Neural cell (in vitro differentiated cells): ENCODE measurements around the gene SPINT1. TPM values are rescaled to one million over a fixed set of nuclear protein-coding genes. Genes with fewer than 3 reads are reported as not detected.
A peak's percentile ranks its signal among the peaks of the same experiment; 100 is the strongest.

Source experiments
- H2AFZ ChIP-seq: fragments of 200-600, 300-800 bp; sonication (generic), shearing (Covaris generic); 2 replicates; pipeline ENCODE4 v1.6.0; 2014; ENCODE audit warnings: low read depth, mild to moderate bottlenecking, antibody characterized with exemption, low read length, moderate library complexity
- H3F3A ChIP-seq: fragments of 200-600 bp; shearing (Covaris generic); 2 replicates; pipeline ENCODE4 v1.6.1; 2016; ENCODE audit warnings: mild to moderate bottlenecking, moderate library complexity, mixed read lengths, antibody characterized with exemption, low read length; ENCODE audit not compliant: insufficient read depth, poor library complexity, severe bottlenecking
- H3K27ac ChIP-seq: fragments of 200-600, 300-800 bp; sonication (generic), shearing (Covaris generic); 2 replicates; pipeline ENCODE4 v1.5.1; 2014; ENCODE audit warnings: mild to moderate bottlenecking, low read length, moderate library complexity
- H3K27me3 ChIP-seq: fragments of 300-800, 200-600 bp; sonication (generic), shearing (Covaris generic); 2 replicates; pipeline ENCODE4 v1.6.0; 2014; ENCODE audit warnings: mild to moderate bottlenecking, low read depth, low read length, moderate library complexity; ENCODE audit not compliant: insufficient read depth
- H3K36me3 ChIP-seq: fragments of 300-800, 200-600 bp; sonication (generic), shearing (Covaris generic); 2 replicates; pipeline ENCODE4 v1.5.1; 2014; ENCODE audit warnings: mild to moderate bottlenecking, antibody characterized with exemption, low read length, moderate library complexity; ENCODE audit not compliant: insufficient read depth
- H3K4me2 ChIP-seq: fragments of 300-800, 200-600 bp; sonication (generic), shearing (Covaris generic); 2 replicates; pipeline ENCODE4 v1.6.0; 2014; ENCODE audit warnings: mild to moderate bottlenecking, low read length
- H3K4me3 ChIP-seq: fragments of 300-800, 200-600 bp; sonication (generic), shearing (Covaris generic); 2 replicates; pipeline ENCODE4 v1.5.1; 2014; ENCODE audit warnings: mild to moderate bottlenecking, low read length, moderate library complexity
- H3K79me2 ChIP-seq: fragments of 200-600 bp; shearing (Covaris generic); replicated peaks from 2 replicates; pipeline ENCODE4 v1.6.0; 2014; ENCODE audit warnings: mild to moderate bottlenecking, low read length, moderate library complexity; ENCODE audit not compliant: insufficient read depth
- H3K9ac ChIP-seq: fragments of 300-800, 200-600 bp; sonication (generic), shearing (Covaris generic); 2 replicates; pipeline ENCODE4 v1.6.1; 2016; ENCODE audit warnings: mild to moderate bottlenecking, low read length, mixed read lengths
- H3K9me2 ChIP-seq: fragments of 200-600 bp; shearing (Covaris generic); 2 replicates; pipeline ENCODE4 v1.6.1; 2016; ENCODE audit warnings: mild to moderate bottlenecking, low read length, mixed read lengths; ENCODE audit not compliant: insufficient read depth
- H3K9me3 ChIP-seq: fragments of 200-600, 300-800 bp; sonication (generic), shearing (Covaris generic); 2 replicates; pipeline ENCODE4 v1.6.1; 2016; ENCODE audit warnings: mild to moderate bottlenecking, mixed run types, low read length, moderate library complexity, mixed read lengths
- H4K20me1 ChIP-seq: fragments of 200-600 bp; shearing (Covaris generic); 2 replicates; pipeline ENCODE4 v1.6.1; 2016; ENCODE audit warnings: mild to moderate bottlenecking, mixed run types; ENCODE audit not compliant: insufficient read depth
- EP300 ChIP-seq: fragments of 450-650 bp; conservative IDR thresholded peaks from 2 replicates; pipeline ENCODE4 v1.6.1; 2014; ENCODE audit warnings: antibody characterized with exemption, mild to moderate bottlenecking, moderate library complexity; ENCODE audit not compliant: poor library complexity, severe bottlenecking
- EZH2 ChIP-seq: fragments of 200-600, 300-800 bp; shearing (Covaris generic), sonication (generic); IDR thresholded peaks from 2 replicates; pipeline ENCODE4 v1.6.1; 2014; ENCODE audit warnings: antibody characterized with exemption, low read length, borderline replicate concordance, mild to moderate bottlenecking; ENCODE audit not compliant: insufficient read depth, poor library complexity, severe bottlenecking
- MXI1 ChIP-seq: fragments of 450-650 bp; conservative IDR thresholded peaks from 2 replicates; pipeline ENCODE4 v1.6.1; 2014; ENCODE audit warnings: antibody characterized with exemption, mild to moderate bottlenecking; ENCODE audit not compliant: poor library complexity, severe bottlenecking
- POLR2AphosphoS5 ChIP-seq: IDR thresholded peaks from 2 replicates; pipeline ENCODE4 v1.6.1; 2012
- RAD21 ChIP-seq: fragments of 450-650 bp; conservative IDR thresholded peaks from 2 replicates; pipeline ENCODE4 v1.6.1; 2014; ENCODE audit warnings: antibody characterized with exemption, mild to moderate bottlenecking, moderate library complexity
- REST ChIP-seq: IDR thresholded peaks from 2 replicates; pipeline ENCODE4 v1.6.1; 2012; ENCODE audit warnings: borderline replicate concordance
- SMC3 ChIP-seq: fragments of 450-650 bp; conservative IDR thresholded peaks from 2 replicates; pipeline ENCODE4 v1.6.1; 2014; ENCODE audit warnings: antibody characterized with exemption, mild to moderate bottlenecking, moderate library complexity; ENCODE audit not compliant: poor library complexity
- TAF1 ChIP-seq: IDR thresholded peaks from 2 replicates; pipeline ENCODE4 v1.6.1; 2012; ENCODE audit warnings: low read depth
- polyA plus RNA-seq: library from polyadenylated mRNA; depleted of rRNA; stranded (reverse); fragments of >200 nt; gene quantifications from 2 replicates; pipeline ENCODE4 v1.2.3, GENCODE V29; 2014
- TF ChIP-seq, protein P1 (sequence below): fragments of 450-650 bp; IDR thresholded peaks from 2 replicates; pipeline ENCODE4 v1.5.1; 2014; ENCODE audit warnings: antibody characterized with exemption, mild to moderate bottlenecking, moderate library complexity; ENCODE audit not compliant: poor library complexity, severe bottlenecking

Gene SPINT1
- polyA plus RNA-seq, 1 donor from 2014 or later = 0.68 TPM

DNA sequence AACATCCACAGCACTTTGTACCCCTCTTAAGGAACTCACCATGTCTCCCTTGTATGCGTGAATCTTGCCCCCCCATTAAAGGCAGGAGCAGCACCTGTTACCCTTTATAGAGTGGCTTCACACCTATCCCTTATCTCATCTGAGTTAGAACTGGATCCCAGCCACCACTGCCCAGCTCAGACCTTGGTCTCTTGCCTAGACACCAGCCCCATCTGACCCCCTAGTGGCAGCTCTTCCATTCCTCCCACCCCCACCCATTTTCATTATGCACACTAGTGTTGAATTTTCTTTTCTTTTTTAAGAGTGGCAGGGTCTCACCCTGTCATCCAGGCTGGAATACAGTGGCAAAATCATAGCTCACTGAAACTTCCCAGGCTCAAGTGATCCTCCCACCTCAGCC is 40.2 kb upstream of the SPINT1 start (continued):
- TF ChIP-seq SMC3 = no peak
- TF ChIP-seq POLR2AphosphoS5 = no peak
- no peak for TF ChIP-seq EP300

DNA sequence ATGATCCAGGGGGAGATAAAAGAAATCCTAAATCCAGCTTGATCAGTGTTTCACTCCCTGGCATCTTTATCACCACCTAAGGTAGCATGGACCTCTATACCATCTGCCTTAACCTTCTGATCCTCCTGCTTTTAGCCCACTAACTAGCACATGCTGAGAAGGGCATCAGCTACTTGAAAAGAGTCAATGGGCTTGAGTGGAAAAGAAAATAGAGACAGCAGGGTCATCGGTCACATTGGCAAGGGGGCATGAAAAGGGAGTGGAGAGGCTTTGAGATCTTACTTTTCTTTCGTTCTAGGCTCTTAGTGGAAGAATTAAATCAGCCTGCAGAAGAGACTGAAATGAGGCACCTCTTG is 37.2 kb upstream of the SPINT1 start:
- Histone ChIP-seq H2AFZ (peak overlapping the region; percentile 94), H3K9me3 (no peaks in the 10 kb centered on the region), H3K27me3 (no peaks in the 10 kb centered on the region), H3K4me3 (peak overlapping the region; percentile 96), H3K9ac (peak overlapping the region; percentile 99), H3K27ac (peak overlapping the region; percentile 97), H3K4me2 (peak overlapping the region; percentile 99), H3K9me2 (no peaks in the 10 kb centered on the region), H4K20me1 (no peaks in the 10 kb centered on the region), H3F3A (no peaks in the 10 kb centered on the region), H3K36me3 (no peaks in the 10 kb centered on the region), H3K79me2 (peaks cover 3% of the 10 kb centered on the region)
- TF ChIP-seq MXI1 = no peak
- no peak for TF ChIP-seq POLR2AphosphoS5
- TF ChIP-seq EP300 = no peak
- TF ChIP-seq EZH2 = no peak
- TF ChIP-seq, protein P1, sequence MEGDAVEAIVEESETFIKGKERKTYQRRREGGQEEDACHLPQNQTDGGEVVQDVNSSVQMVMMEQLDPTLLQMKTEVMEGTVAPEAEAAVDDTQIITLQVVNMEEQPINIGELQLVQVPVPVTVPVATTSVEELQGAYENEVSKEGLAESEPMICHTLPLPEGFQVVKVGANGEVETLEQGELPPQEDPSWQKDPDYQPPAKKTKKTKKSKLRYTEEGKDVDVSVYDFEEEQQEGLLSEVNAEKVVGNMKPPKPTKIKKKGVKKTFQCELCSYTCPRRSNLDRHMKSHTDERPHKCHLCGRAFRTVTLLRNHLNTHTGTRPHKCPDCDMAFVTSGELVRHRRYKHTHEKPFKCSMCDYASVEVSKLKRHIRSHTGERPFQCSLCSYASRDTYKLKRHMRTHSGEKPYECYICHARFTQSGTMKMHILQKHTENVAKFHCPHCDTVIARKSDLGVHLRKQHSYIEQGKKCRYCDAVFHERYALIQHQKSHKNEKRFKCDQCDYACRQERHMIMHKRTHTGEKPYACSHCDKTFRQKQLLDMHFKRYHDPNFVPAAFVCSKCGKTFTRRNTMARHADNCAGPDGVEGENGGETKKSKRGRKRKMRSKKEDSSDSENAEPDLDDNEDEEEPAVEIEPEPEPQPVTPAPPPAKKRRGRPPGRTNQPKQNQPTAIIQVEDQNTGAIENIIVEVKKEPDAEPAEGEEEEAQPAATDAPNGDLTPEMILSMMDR = no peak
- no peak for TF ChIP-seq TAF1
- no peak for TF ChIP-seq RAD21
- TF ChIP-seq REST = no peak

- no peaks in the 10 kb centered on the region for H3F3A ChIP-seq
- peaks cover 3% of the 10 kb centered on the region for H3K79me2 ChIP-seq
- H3K4me3 ChIP-seq = peak within 1 kb of the TSS; percentile 96
- H2AFZ ChIP-seq = peak within 1 kb of the TSS; percentile 94
- peak within 1 kb of the TSS; percentile 99 for H3K9ac ChIP-seq
- no peaks in the 10 kb centered on the region for H3K9me3 ChIP-seq
- peak within 1 kb of the TSS; percentile 99 for H3K4me2 ChIP-seq
- TF ChIP-seq EP300 (no peak), REST (peak; percentile 56), SMC3 (peak; percentile 21), POLR2AphosphoS5 (peak; percentile 61), RAD21 (no peak), EZH2 (no peak), MXI1 (peak; percentile 66), TAF1 (peak; percentile 90)
- TF ChIP-seq, protein P1 = peak; percentile 45
- H4K20me1 ChIP-seq = no peaks in the 10 kb centered on the region
- H3K36me3 ChIP-seq = no peaks in the 10 kb centered on the region
- no peaks in the 10 kb centered on the region for H3K9me2 ChIP-seq
- peak within 1 kb of the TSS; percentile 97 for H3K27ac ChIP-seq
- no peaks in the 10 kb centered on the region for H3K27me3 ChIP-seq
These were observed 36.6 kb upstream of the SPINT1 start, which contains the start of the genes DNAJC17 and ZFYVE19 for GRCh38 chr15:40807028-40807887. DNAJC17 (minus strand) TSS chr15:40807473; CDS start chr15:40807446, 27 bp downstream. ZFYVE19 (plus strand) TSS chr15:40807089; CDS start chr15:40807590, 501 bp downstream.
